Nephron (organoid): ENCODE measurements around the gene ALG12.

ENCODE experiments used
- H3K27ac Mint-ChIP-seq, 3 experiments: 2 replicates each; pipeline ENCODE4 v1.8.0; 2020; ENCODE audit warnings: mixed read lengths in 3 of 3, mild to moderate bottlenecking in 2 of 3, moderate library complexity in 1 of 3
- H3K27me3 Mint-ChIP-seq: 2 replicates; pipeline ENCODE4 v1.8.0; 2021; ENCODE audit warnings: low read depth, mild to moderate bottlenecking, moderate library complexity, mixed read lengths
- H3K36me3 Mint-ChIP-seq: 2 replicates; pipeline ENCODE4 v1.8.0; 2020; ENCODE audit warnings: low read depth, mixed read lengths
- H3K4me1 Mint-ChIP-seq: 2 replicates; pipeline ENCODE4 v1.8.0; 2020; ENCODE audit warnings: mixed read lengths
- H3K4me3 Mint-ChIP-seq, 3 experiments: 2 replicates each; pipeline ENCODE4 v1.8.0; 2020; ENCODE audit warnings: mild to moderate bottlenecking in 3 of 3, mixed read lengths in 3 of 3, moderate library complexity in 2 of 3
- H3K9me3 Mint-ChIP-seq: 2 replicates; pipeline ENCODE4 v1.8.0; 2020; ENCODE audit warnings: mixed read lengths
- CTCF ChIP-seq, 3 experiments: fragments of 200-600 bp; sonication (generic); IDR thresholded peaks; one replicate each; pipeline ENCODE4 v1.5.0; 2021; ENCODE audit warnings: antibody characterized with exemption in 3 of 3; ENCODE audit not compliant: unreplicated experiment in 3 of 3

ALG12 gene

DNA sequence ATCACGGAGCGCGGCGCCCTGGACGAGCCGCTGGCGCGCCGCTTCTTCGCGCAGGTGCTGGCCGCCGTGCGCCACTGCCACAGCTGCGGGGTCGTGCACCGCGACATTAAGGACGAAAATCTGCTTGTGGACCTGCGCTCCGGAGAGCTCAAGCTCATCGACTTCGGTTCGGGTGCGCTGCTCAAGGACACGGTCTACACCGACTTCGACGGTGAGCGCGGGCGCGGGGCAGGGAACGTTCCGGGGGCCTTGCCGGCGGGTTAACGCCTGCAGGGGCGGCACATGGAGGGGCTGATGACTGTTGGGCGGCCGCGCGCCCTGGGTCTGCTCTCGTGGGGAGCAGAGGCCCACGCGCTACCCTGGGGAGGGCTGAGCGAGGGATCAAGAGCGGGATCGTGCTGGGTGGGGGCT lies 43.4 kb upstream of the ALG12 start:
- peak overlapping the region in 2 of 3 experiments; percentile 52 to 72 for H3K27ac Mint-ChIP-seq
- H3K4me3 Mint-ChIP-seq: peak overlapping the region; percentile 84 to 86 (median 85)
- H3K27me3 Mint-ChIP-seq: no peaks in the 10 kb centered on the region
- peaks cover 6% of the 10 kb centered on the region for H3K36me3 Mint-ChIP-seq
- no peaks in the 10 kb centered on the region for H3K9me3 Mint-ChIP-seq
- H3K4me1 Mint-ChIP-seq: peaks cover 11% of the 10 kb centered on the region
- no peak for TF ChIP-seq CTCF (IDR thresholded peaks at IDR 0.05; ENCODE audit: unreplicated experiment in 3 of 3)

DNA sequence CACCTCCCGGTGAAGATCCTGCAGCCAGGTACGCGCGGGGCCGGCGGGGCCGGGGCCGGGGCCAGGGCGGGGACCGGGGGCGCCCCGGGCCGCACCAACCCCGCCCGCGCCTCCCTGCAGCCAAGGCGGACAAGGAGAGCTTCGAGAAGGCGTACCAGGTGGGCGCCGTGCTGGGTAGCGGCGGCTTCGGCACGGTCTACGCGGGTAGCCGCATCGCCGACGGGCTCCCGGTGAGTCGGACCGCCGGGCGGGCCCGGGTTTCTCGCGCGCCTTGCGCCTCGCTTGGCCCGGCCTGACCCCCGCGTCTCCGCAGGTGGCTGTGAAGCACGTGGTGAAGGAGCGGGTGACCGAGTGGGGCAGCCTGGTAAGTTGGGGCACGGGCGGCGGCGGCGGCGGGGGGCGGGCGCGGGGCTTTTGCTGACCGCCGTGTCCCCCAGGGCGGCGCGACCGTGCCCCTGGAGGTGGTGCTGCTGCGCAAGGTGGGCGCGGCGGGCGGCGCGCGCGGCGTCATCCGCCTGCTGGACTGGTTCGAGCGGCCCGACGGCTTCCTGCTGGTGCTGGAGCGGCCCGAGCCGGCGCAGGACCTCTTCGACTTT lies 42.9 kb upstream of the ALG12 start:
- Mint-ChIP-seq H3K36me3 (peaks cover 6% of the 10 kb centered on the region), H3K27ac (no peak overlapping the region), H3K4me1 (peaks cover 11% of the 10 kb centered on the region), H3K27me3 (no peaks in the 10 kb centered on the region), H3K9me3 (no peaks in the 10 kb centered on the region), H3K4me3 (peak overlapping the region; percentile 84 to 86 (median 85))
- TF ChIP-seq CTCF (IDR thresholded peaks at IDR 0.05; ENCODE audit: unreplicated experiment in 3 of 3): no peak

DNA sequence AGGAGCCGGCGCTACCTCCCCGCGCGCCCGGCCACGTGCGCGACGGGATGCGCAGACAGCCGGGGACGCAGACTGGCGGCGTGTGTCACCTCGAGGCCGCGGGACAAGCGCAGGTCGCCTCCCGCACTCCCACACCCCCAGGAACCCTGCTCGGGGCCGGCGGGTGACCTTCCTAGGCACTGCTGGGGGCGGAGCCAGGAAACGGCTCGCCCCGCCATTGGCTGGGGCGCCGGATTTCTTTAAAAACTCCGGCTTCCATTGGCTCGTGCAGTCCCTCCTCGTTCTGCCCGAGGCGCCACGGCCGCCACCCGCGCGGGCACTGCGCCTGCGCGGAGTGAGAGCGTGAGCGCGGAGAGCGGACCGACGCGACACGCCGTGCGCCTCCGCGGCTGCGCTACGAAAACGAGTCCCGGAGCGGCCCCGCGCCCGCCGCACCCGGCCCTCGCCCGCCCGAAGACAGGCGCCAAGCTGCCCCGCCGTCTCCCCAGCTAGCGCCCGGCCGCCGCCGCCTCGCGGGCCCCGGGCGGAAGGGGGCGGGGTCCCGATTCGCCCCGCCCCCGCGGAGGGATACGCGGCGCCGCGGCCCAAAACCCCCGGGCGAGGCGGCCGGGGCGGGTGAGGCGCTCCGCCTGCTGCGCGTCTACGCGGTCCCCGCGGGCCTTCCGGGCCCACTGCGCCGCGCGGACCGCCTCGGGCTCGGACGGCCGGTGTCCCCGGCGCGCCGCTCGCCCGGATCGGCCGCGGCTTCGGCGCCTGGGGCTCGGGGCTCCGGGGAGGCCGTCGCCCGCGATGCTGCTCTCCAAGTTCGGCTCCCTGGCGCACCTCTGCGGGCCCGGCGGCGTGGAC lies 42.1 kb upstream of the ALG12 start, which contains the start of gene PIM3:
Gene PIM3 (plus strand): TSS at position 614 of the 846 bp plus-strand sequence. CDS start 176 bp downstream, at position 790.
- Mint-ChIP-seq H3K9me3 (no peaks in the 10 kb centered on the region), H3K27me3 (peaks cover 1% of the 10 kb centered on the region), H3K36me3 (peaks cover 6% of the 10 kb centered on the region), H3K4me3 (peak within 1 kb of the TSS; percentile 84 to 86 (median 85)), H3K27ac (peak within 1 kb of the TSS in 2 of 3 experiments; percentile 52 to 72), H3K4me1 (peaks cover 11% of the 10 kb centered on the region)
- TF ChIP-seq CTCF (IDR thresholded peaks at IDR 0.05; ENCODE audit: unreplicated experiment in 3 of 3): no peak

- peak overlapping the region in 1 of 3 experiments; percentile 33 for H3K27ac Mint-ChIP-seq
- peaks cover 6% of the 10 kb centered on the region for H3K36me3 Mint-ChIP-seq
- no peaks in the 10 kb centered on the region for H3K9me3 Mint-ChIP-seq
- peak overlapping the region; percentile 69 to 75 (median 72) for H3K4me3 Mint-ChIP-seq
- peaks cover 16% of the 10 kb centered on the region for H3K4me1 Mint-ChIP-seq
- H3K27me3 Mint-ChIP-seq: peaks cover 4% of the 10 kb centered on the region
- no peak for TF ChIP-seq CTCF (IDR thresholded peaks at IDR 0.05; ENCODE audit: unreplicated experiment in 3 of 3)
Measured at GRCh38 chr22:49959782-49960158, 41.5 kb upstream of the ALG12 start.

DNA sequence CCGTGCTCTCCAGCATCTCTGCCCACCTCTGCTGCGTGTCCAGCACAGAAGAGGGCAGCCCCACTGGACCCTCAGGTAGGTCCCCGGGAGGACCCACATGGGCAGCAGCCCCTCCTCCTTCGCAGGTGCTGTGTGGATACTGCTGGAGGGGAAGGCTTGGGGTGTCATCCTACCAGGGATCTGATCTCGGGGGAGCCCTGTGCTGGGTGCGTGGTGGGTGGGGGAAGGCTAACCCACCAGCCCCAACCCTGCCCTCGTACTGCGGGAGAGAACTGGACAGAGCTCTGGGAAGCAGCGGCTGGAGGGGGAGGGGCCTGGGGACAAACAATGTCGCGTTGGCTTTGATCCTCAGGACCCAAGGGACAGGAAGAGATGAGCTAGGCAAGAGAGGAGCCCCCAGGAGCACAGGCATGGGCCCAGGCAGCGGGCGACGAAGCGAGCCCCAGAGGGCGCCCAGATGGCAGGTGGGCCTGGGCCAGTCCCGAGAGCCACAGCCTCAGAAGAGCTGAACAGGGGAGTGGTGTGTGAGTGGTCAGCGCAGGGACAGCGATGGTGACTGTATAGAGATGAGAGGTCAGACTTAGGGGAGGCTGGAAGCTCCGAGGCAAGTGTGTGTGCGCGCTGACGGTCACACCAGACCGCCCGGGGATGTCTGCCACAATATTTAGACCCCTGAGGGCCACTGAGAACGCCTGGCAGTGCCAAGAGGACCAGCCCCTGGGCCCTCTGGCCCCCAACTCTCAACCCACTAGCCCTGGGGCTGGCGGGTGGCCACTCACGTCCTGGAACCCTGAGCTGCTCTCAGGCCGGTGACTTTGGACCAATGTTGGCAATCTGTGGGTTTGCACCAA lies 40.9 kb upstream of the ALG12 start:
- Mint-ChIP-seq H3K27ac (peak overlapping the region in 2 of 3 experiments; percentile 33), H3K36me3 (peaks cover 6% of the 10 kb centered on the region), H3K4me1 (peaks cover 16% of the 10 kb centered on the region), H3K4me3 (peak overlapping the region; percentile 69 to 75 (median 72)), H3K27me3 (peaks cover 4% of the 10 kb centered on the region), H3K9me3 (no peaks in the 10 kb centered on the region)
- no peak for TF ChIP-seq CTCF (IDR thresholded peaks at IDR 0.05; ENCODE audit: unreplicated experiment in 3 of 3)
